Left renal cortex interstitium (tissue), 4 donors: ENCODE measurements around the gene NDUFV1. TPM values are rescaled to one million over a fixed set of nuclear protein-coding genes. Genes with fewer than 3 reads are reported as not detected.
"Not testable (repeated sequence)": the region's sequence is repeated elsewhere in the genome, so short reads cannot be mapped to it uniquely, and the experiment has no call there.

Experiments used
- DNase-seq, 4 donors: peaks; one replicate each; pipeline ENCODE4 v3.0.0-alpha.2; 2013; ENCODE audit warnings: low read depth in 4 of 4, low spot score in 2 of 4, missing footprints in 1 of 4
- polyA plus RNA-seq, 4 donors: library from polyadenylated mRNA; unstranded; fragments of 120-200 nt; gene quantifications; one replicate each; pipeline ENCODE4 v1.2.1, GENCODE V29; 2013; ENCODE audit not compliant: insufficient read length in 4 of 4

NDUFV1 gene
- polyA plus RNA-seq, 4 donors = 154 to 243 (median 225) TPM

GRCh38 chr11:67609316-67609715 lies 2.6 kb downstream of the NDUFV1 start:
- no peak for DNase-seq

GRCh38 chr11:67610302-67610868 lies 3.6 kb downstream of the NDUFV1 start:
- DNase-seq = no peak

GRCh38 chr11:67611165-67611564 lies 4.4 kb downstream of the NDUFV1 start:
- no peak for DNase-seq

- DNase-seq = no peak
These were observed 5.2 kb downstream of the NDUFV1 start for GRCh38 chr11:67611704-67612587.

- no peak for DNase-seq
These were observed 6.0 kb downstream of the NDUFV1 start for GRCh38 chr11:67612751-67613150.

- no peak for DNase-seq
These were observed 6.7 kb downstream of the NDUFV1 start for GRCh38 chr11:67613313-67613959.

GRCh38 chr11:67613960-67614715 lies 7.4 kb downstream of the NDUFV1 start:
- DNase-seq = no peak

- DNase-seq = no peak
These were observed 8.3 kb downstream of the NDUFV1 start for GRCh38 chr11:67614730-67615714.

- no peak for DNase-seq
These were observed 9.1 kb downstream of the NDUFV1 start for GRCh38 chr11:67615728-67616430.

GRCh38 chr11:67616431-67617242 lies 9.9 kb downstream of the NDUFV1 start:
- no peak for DNase-seq

- no peak for DNase-seq
These were observed 10.7 kb downstream of the NDUFV1 start for GRCh38 chr11:67617243-67617953.

GRCh38 chr11:67618901-67619659 lies 12.3 kb downstream of the NDUFV1 start:
- not testable (repeated sequence) for DNase-seq

GRCh38 chr11:67619683-67620618 lies 13.2 kb downstream of the NDUFV1 start:
- not testable (repeated sequence) for DNase-seq

- not testable (repeated sequence) for DNase-seq
These were observed 13.9 kb downstream of the NDUFV1 start for GRCh38 chr11:67620621-67621020.

- DNase-seq = not testable (repeated sequence)
These were observed 15.2 kb downstream of the NDUFV1 start for GRCh38 chr11:67621928-67622327.

GRCh38 chr11:67622905-67623304 lies 16.2 kb downstream of the NDUFV1 start:
- not testable (repeated sequence) for DNase-seq
